Mesothelial cell of epicardium (in vitro differentiated cells): ENCODE results near the gene PREX1. TPM values are rescaled to one million over a fixed set of nuclear protein-coding genes. Genes with fewer than 3 reads are reported as not detected.

ENCODE experiments used
- DNase-seq, 2 experiments: peaks; one replicate each; pipeline ENCODE4 v3.0.0; 2021; ENCODE audit warnings: low spot score in 2 of 2; ENCODE audit not compliant: unreplicated experiment in 2 of 2
- H3K27ac Mint-ChIP-seq: 2 replicates; pipeline ENCODE4 v1.8.0; 2021; ENCODE audit warnings: mixed read lengths
- H3K27me3 Mint-ChIP-seq: 2 replicates; pipeline ENCODE4 v1.8.0; 2021; ENCODE audit warnings: low read depth, mixed read lengths
- H3K36me3 Mint-ChIP-seq: 2 replicates; pipeline ENCODE4 v1.8.0; 2021; ENCODE audit warnings: mixed read lengths
- H3K4me1 Mint-ChIP-seq: 2 replicates; pipeline ENCODE4 v1.8.0; 2021; ENCODE audit warnings: mixed read lengths
- H3K4me3 Mint-ChIP-seq: 2 replicates; pipeline ENCODE4 v1.8.0; 2021; ENCODE audit warnings: mild to moderate bottlenecking, moderate library complexity, mixed read lengths
- H3K9me3 Mint-ChIP-seq: 2 replicates; pipeline ENCODE4 v1.8.0; 2021; ENCODE audit warnings: mixed read lengths
- total RNA-seq: library from RNA; stranded (reverse); gene quantifications from 3 replicates; pipeline ENCODE4 v1.2.1, GENCODE V29; 2021
- TF ChIP-seq, protein P1 (sequence below): fragments of 200-600 bp; sonication (generic); IDR thresholded peaks from one replicate; pipeline ENCODE4 v1.5.0; 2021; ENCODE audit warnings: antibody characterized with exemption; ENCODE audit not compliant: unreplicated experiment

Gene PREX1
- total RNA-seq, 1 donor from 2014 or later: 8.3 TPM

DNA sequence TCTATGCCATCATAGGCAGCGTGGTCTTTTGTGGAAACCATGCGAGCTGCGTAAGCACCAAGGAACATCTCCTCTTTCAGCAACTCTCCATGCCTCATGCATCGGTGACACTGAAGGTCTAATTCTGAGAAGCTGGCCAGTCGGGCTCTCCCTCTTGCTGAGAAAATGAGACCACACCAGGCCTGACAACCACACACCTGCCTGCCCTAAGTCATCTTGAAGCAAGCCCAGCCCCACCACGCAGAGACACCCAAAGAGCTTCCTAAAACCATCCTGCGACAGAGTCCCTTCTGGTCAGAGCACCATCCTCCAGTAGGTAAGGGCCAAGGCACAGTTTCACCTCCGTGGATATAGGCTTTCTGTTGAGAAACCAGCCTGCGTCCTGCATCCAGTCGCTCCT lies 26.6 kb downstream of the PREX1 start:
- Mint-ChIP-seq H3K27me3 (peaks cover 3% of the 10 kb centered on the region), H3K9me3 (no peaks in the 10 kb centered on the region), H3K27ac (no peak overlapping the region), H3K4me3 (no peak overlapping the region), H3K4me1 (peaks cover 1% of the 10 kb centered on the region), H3K36me3 (no peaks in the 10 kb centered on the region)
- TF ChIP-seq, protein P1, sequence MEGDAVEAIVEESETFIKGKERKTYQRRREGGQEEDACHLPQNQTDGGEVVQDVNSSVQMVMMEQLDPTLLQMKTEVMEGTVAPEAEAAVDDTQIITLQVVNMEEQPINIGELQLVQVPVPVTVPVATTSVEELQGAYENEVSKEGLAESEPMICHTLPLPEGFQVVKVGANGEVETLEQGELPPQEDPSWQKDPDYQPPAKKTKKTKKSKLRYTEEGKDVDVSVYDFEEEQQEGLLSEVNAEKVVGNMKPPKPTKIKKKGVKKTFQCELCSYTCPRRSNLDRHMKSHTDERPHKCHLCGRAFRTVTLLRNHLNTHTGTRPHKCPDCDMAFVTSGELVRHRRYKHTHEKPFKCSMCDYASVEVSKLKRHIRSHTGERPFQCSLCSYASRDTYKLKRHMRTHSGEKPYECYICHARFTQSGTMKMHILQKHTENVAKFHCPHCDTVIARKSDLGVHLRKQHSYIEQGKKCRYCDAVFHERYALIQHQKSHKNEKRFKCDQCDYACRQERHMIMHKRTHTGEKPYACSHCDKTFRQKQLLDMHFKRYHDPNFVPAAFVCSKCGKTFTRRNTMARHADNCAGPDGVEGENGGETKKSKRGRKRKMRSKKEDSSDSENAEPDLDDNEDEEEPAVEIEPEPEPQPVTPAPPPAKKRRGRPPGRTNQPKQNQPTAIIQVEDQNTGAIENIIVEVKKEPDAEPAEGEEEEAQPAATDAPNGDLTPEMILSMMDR: no peak
- no peak for DNase-seq

- no peaks in the 10 kb centered on the region for H3K36me3 Mint-ChIP-seq
Observed at GRCh38 chr20:48800177-48800576, 27.6 kb downstream of the PREX1 start.

DNA sequence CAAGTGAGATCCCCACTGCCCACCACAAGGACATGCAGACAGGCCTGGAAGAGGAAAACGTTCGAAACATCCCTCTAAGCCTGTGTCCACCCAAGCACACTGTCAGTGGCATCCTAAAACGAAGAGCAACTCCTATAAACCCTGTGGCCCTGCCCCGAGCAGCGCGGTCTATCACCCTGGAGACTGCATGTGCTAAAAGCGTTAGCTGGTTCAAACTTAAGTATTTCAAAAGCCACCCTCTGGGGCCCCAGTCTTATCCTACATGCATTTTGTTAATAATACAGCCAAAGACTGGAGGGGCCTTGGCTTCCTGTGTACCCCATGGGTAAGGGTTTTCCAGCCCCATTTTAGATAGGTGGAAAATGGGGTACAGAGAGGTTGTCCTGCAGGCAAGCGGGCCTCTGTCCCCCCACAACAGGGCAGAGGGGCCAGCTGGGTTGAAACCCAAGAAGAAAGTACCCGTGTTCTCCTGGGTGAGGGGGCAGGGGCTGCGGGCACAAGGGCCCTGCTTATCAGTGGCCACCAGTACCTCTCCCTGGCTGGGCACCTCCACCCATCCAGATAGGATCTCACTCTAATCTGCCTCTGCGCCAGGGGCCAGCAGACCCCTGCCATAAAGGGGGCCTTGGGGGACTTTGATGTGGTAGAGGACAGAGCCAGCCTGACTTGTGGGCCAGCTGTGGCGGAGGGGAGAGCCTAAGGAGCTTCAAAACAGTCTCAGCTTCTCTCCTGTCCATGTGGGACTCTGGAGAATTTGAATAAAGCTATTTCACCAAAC lies 28.3 kb downstream of the PREX1 start:
- no peak for DNase-seq
- Mint-ChIP-seq H3K9me3 (no peaks in the 10 kb centered on the region), H3K36me3 (no peaks in the 10 kb centered on the region), H3K4me3 (no peak overlapping the region), H3K27ac (no peak overlapping the region), H3K27me3 (peaks cover 3% of the 10 kb centered on the region), H3K4me1 (peaks cover 1% of the 10 kb centered on the region)
- TF ChIP-seq, protein P1: no peak

More at GRCh38 chr20:48800177-48800576, 27.6 kb downstream of the PREX1 start:
- H3K4me3 Mint-ChIP-seq: no peak overlapping the region
- peaks cover 1% of the 10 kb centered on the region for H3K4me1 Mint-ChIP-seq
- TF ChIP-seq, protein P1: no peak
- no peaks in the 10 kb centered on the region for H3K9me3 Mint-ChIP-seq
- H3K27me3 Mint-ChIP-seq: peaks cover 3% of the 10 kb centered on the region
- H3K27ac Mint-ChIP-seq: no peak overlapping the region
- DNase-seq: no peak

GRCh38 chr20:48797850-48798747 lies 29.7 kb downstream of the PREX1 start:
- Mint-ChIP-seq H3K4me1 (peaks cover 7% of the 10 kb centered on the region), H3K4me3 (no peak overlapping the region), H3K9me3 (no peaks in the 10 kb centered on the region), H3K27me3 (peaks cover 3% of the 10 kb centered on the region), H3K27ac (no peak overlapping the region), H3K36me3 (no peaks in the 10 kb centered on the region)
- TF ChIP-seq, protein P1: no peak
- DNase-seq: no peak

GRCh38 chr20:48797275-48797825 lies 30.4 kb downstream of the PREX1 start:
- Mint-ChIP-seq H3K4me1 (peaks cover 7% of the 10 kb centered on the region), H3K27me3 (peaks cover 3% of the 10 kb centered on the region), H3K4me3 (no peak overlapping the region), H3K36me3 (no peaks in the 10 kb centered on the region), H3K27ac (no peak overlapping the region), H3K9me3 (no peaks in the 10 kb centered on the region)
- TF ChIP-seq, protein P1: no peak
- no peak for DNase-seq
